Measurements from ENCODE around the gene NAGS.

DNA sequence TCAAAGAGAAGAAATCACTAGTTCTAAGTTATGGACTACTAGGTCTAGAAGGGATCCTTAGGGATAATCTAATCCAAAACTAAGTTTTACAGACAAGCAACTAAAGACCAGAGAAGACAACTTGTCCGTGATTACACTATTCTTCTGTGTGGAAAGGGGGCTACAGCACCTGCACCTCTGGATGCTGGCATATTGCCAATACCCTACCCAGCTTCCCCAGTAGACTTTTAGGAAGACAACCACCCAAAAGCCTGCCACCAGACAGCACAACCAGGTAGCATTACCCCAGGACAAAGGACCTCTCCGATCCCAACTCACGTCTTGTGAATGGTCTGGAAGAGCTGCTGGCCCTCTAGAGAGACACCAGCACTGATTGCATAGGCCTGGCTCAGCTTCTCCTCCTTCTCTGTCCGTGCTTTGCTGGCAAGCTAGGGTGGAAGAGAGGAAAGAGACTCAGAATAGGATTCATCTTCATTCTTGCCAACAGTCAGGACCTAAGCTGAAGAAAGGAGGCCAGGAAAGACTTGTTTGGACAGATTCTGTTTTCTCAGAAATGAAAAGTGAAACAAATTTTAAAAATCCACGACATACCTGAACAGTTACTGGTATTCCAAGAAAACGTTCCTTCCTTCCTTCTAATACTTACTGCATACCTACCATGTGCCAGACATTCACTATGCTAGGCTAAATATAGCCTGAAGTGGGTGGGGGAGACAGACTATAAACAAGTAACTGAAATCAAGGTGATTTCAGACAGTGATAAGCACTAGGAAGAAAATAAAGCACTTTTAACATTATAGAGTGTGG is 35.6 kb downstream of the NAGS start:
- no peak for TF ChIP-seq EZH2 (IDR thresholded peaks at IDR 0.05; ENCODE audit: borderline replicate concordance, low read depth, low read length, severe bottlenecking)
- TF ChIP-seq, protein P1, sequence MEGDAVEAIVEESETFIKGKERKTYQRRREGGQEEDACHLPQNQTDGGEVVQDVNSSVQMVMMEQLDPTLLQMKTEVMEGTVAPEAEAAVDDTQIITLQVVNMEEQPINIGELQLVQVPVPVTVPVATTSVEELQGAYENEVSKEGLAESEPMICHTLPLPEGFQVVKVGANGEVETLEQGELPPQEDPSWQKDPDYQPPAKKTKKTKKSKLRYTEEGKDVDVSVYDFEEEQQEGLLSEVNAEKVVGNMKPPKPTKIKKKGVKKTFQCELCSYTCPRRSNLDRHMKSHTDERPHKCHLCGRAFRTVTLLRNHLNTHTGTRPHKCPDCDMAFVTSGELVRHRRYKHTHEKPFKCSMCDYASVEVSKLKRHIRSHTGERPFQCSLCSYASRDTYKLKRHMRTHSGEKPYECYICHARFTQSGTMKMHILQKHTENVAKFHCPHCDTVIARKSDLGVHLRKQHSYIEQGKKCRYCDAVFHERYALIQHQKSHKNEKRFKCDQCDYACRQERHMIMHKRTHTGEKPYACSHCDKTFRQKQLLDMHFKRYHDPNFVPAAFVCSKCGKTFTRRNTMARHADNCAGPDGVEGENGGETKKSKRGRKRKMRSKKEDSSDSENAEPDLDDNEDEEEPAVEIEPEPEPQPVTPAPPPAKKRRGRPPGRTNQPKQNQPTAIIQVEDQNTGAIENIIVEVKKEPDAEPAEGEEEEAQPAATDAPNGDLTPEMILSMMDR (IDR thresholded peaks at IDR 0.05; ENCODE audit: borderline replicate concordance, extremely low read depth, low read length, poor library complexity, severe bottlenecking): no peak
